GM23338 (cell line): ENCODE measurements around the gene CRB2. TPM values are rescaled to one million over a fixed set of nuclear protein-coding genes. Genes with fewer than 3 reads are reported as not detected.

Experiments used
- ATAC-seq: fragments of 200-7000 bp; cut with Tn5 transposase; 3 replicates; pipeline ENCODE4 v1.9.1; 2020
- DNase-seq: peaks from one replicate; pipeline ENCODE4 v3.0.0-alpha.2; 2015; ENCODE audit warnings: low spot score
- H2AFZ ChIP-seq: fragments of 200-600 bp; sonication (generic); 2 replicates; pipeline ENCODE4 v1.8.0; 2016; ENCODE audit warnings: antibody characterized with exemption, mild to moderate bottlenecking, moderate library complexity
- H3F3A ChIP-seq: fragments of 200-600 bp; sonication (generic); replicated peaks from 2 replicates; pipeline ENCODE4 v1.8.0; 2017; ENCODE audit warnings: antibody characterized with exemption, mixed run types, low read depth
- H3K27ac ChIP-seq: fragments of 200-600 bp; sonication (generic); 2 replicates; pipeline ENCODE4 v1.6.1; 2016; ENCODE audit warnings: low read depth
- H3K27me3 ChIP-seq: fragments of 200-600 bp; sonication (generic); 2 replicates; pipeline ENCODE4 v1.8.0; 2016; ENCODE audit warnings: mild to moderate bottlenecking, mixed run types, moderate library complexity; ENCODE audit not compliant: insufficient read depth
- H3K36me3 ChIP-seq: fragments of 200-600 bp; sonication (generic); 2 replicates; pipeline ENCODE4 v1.8.0; 2016; ENCODE audit warnings: mild to moderate bottlenecking; ENCODE audit not compliant: insufficient read depth
- H3K4me1 ChIP-seq: fragments of 200-600 bp; sonication (generic); 2 replicates; pipeline ENCODE4 v1.8.0; 2016; ENCODE audit warnings: mild to moderate bottlenecking, moderate library complexity; ENCODE audit not compliant: insufficient read depth
- H3K4me2 ChIP-seq: fragments of 200-600 bp; sonication (generic); 2 replicates; pipeline ENCODE4 v1.7.1; 2017; ENCODE audit warnings: mixed run types
- H3K4me3 ChIP-seq: fragments of 200-600 bp; sonication (generic); 2 replicates; pipeline ENCODE4 v1.6.1; 2016; ENCODE audit warnings: mixed run types
- H3K79me2 ChIP-seq: fragments of 200-600 bp; sonication (generic); replicated peaks from 2 replicates; pipeline ENCODE4 v1.8.0; 2017; ENCODE audit warnings: mild to moderate bottlenecking; ENCODE audit not compliant: insufficient read depth
- H3K9me2 ChIP-seq: fragments of 200-600 bp; sonication (generic); 2 replicates; pipeline ENCODE4 v1.8.0; 2017; ENCODE audit not compliant: insufficient read depth
- H4K20me1 ChIP-seq: fragments of 200-600 bp; sonication (generic); replicated peaks from 2 replicates; pipeline ENCODE4 v1.8.0; 2017; ENCODE audit warnings: mild to moderate bottlenecking; ENCODE audit not compliant: insufficient read depth
- H3K27ac Mint-ChIP-seq: 2 replicates; pipeline ENCODE4 v1.8.0; 2020; ENCODE audit warnings: inconsistent platforms, mild to moderate bottlenecking, moderate library complexity, mixed read lengths
- H3K27me3 Mint-ChIP-seq: 3 replicates; pipeline ENCODE4 v1.8.0; 2022; ENCODE audit warnings: low read depth, mild to moderate bottlenecking, moderate library complexity, mixed read lengths, inconsistent platforms; ENCODE audit not compliant: insufficient read depth, poor library complexity
- H3K36me3 Mint-ChIP-seq: 3 replicates; pipeline ENCODE4 v1.8.0; 2021; ENCODE audit warnings: low read depth, mild to moderate bottlenecking, inconsistent platforms, moderate library complexity, mixed read lengths
- H3K4me1 Mint-ChIP-seq: 3 replicates; pipeline ENCODE4 v1.8.0; 2020; ENCODE audit warnings: mild to moderate bottlenecking, inconsistent platforms, mixed read lengths
- H3K4me3 Mint-ChIP-seq: 3 replicates; pipeline ENCODE4 v1.8.0; 2021; ENCODE audit warnings: moderate library complexity, mild to moderate bottlenecking, inconsistent platforms, mixed read lengths
- H3K9me3 Mint-ChIP-seq: 3 replicates; pipeline ENCODE4 v1.8.0; 2020; ENCODE audit warnings: moderate library complexity, mild to moderate bottlenecking, inconsistent platforms, mixed read lengths
- CREB1 ChIP-seq: fragments of 250-450 bp; sonication (Bioruptor Pico); IDR thresholded peaks from 2 replicates; pipeline ENCODE4 v1.5.0; 2020; ENCODE audit warnings: low read depth, mild to moderate bottlenecking, moderate library complexity
- CTCF ChIP-seq, 2 experiments: fragments of 200-600 bp in 1 of 2; sonication (generic) in 1 of 2; conservative IDR thresholded peaks; 2 replicates each; pipeline versions ENCODE4 v1.5.1 to v1.6.1; 2016 to 2017; ENCODE audit warnings: antibody characterized with exemption in 2 of 2, low read depth in 2 of 2, mild to moderate bottlenecking in 2 of 2, moderate library complexity in 1 of 2
- ETS1 ChIP-seq: IDR thresholded peaks from 2 replicates; pipeline ENCODE4 v1.6.1; 2016; ENCODE audit warnings: antibody characterized with exemption
- EZH2 ChIP-seq: fragments of 200-600 bp; sonication (generic); IDR thresholded peaks from one replicate; pipeline ENCODE4 v1.8.0; 2017; ENCODE audit warnings: antibody characterized with exemption, mild to moderate bottlenecking, low read depth; ENCODE audit not compliant: unreplicated experiment
- EZH2phosphoT487 ChIP-seq: fragments of 200-600 bp; sonication (generic); IDR thresholded peaks from one replicate; pipeline ENCODE4 v1.8.1; 2018; ENCODE audit warnings: antibody characterized with exemption; ENCODE audit not compliant: unreplicated experiment
- JUNB ChIP-seq: IDR thresholded peaks from one replicate; pipeline ENCODE4 v1.6.1; 2016; ENCODE audit warnings: antibody characterized with exemption; ENCODE audit not compliant: unreplicated experiment
- NANOG ChIP-seq: IDR thresholded peaks from 2 replicates; pipeline ENCODE4 v1.6.1; 2016; ENCODE audit warnings: antibody characterized with exemption, borderline replicate concordance
- POLR2AphosphoS5 ChIP-seq: IDR thresholded peaks from 2 replicates; pipeline ENCODE4 v1.6.1; 2016; ENCODE audit warnings: antibody characterized with exemption, low read depth
- REST ChIP-seq: IDR thresholded peaks from one replicate; pipeline ENCODE4 v1.6.1; 2018; ENCODE audit warnings: antibody characterized with exemption; ENCODE audit not compliant: unreplicated experiment
- STAT1 ChIP-seq: IDR thresholded peaks from one replicate; pipeline ENCODE4 v1.6.1; 2016; ENCODE audit warnings: antibody characterized with exemption; ENCODE audit not compliant: unreplicated experiment
- ZNF114 ChIP-seq: fragments of 250-450 bp; sonication (Bioruptor Pico); IDR thresholded peaks from 2 replicates; pipeline ENCODE4 v1.5.0; 2020; ENCODE audit warnings: mild to moderate bottlenecking, moderate library complexity
- ZNF331 ChIP-seq: fragments of 250-450 bp; sonication (Bioruptor Pico); IDR thresholded peaks from 2 replicates; pipeline ENCODE4 v1.5.0; 2020; ENCODE audit warnings: low read depth, mild to moderate bottlenecking, moderate library complexity
- ZNF462 ChIP-seq: fragments of 250-450 bp; sonication (Bioruptor Pico); IDR thresholded peaks from 2 replicates; pipeline ENCODE4 v1.5.0; 2020; ENCODE audit warnings: mild to moderate bottlenecking, moderate library complexity
- polyA plus RNA-seq: library from polyadenylated mRNA; unstranded; fragments of >200 nt; fragmentation: Nextera tagmentation; extraction: Ambion mirVana; gene quantifications from 2 replicates; pipeline ENCODE4 v1.2.1, GENCODE V29; 2016
- total RNA-seq: library from RNA; depleted of rRNA; stranded (reverse); fragments of >200 nt; shearing (Covaris generic); gene quantifications from 2 replicates; pipeline ENCODE4 v1.2.3, GENCODE V29; 2014

The CRB2 gene
- total and polyA plus RNA-seq, 2 experiments from 2014 or later, result 0.34 to 10.2 TPM

- TF ChIP-seq STAT1 (no peak), JUNB (no peak), CTCF (conservative IDR thresholded peaks at IDR 0.05; ENCODE audit: low read depth in 2 of 2) (no peak), REST (no peak), NANOG (no peak), EZH2phosphoT487 (no peak), EZH2 (no peak), ZNF462 (no peak), ZNF114 (no peak), POLR2AphosphoS5 (no peak), ETS1 (no peak), ZNF331 (no peak), CREB1 (CRISPR knock-in tag) (no peak)
- no peaks in the 10 kb centered on the region for H3K4me1 ChIP-seq
- no peak for DNase-seq
- Mint-ChIP-seq H3K27me3 (peaks cover 13% of the 10 kb centered on the region), H3K27ac (no peak overlapping the region), H3K9me3 (peaks cover 3% of the 10 kb centered on the region; the same call in 1 of the 3 replicates), H3K4me3 (no peak overlapping the region), H3K4me1 (peaks cover 20% of the 10 kb centered on the region), H3K36me3 (no peaks in the 10 kb centered on the region)
- no peak overlapping the region for H3K4me2 ChIP-seq
- no peaks in the 10 kb centered on the region for H3K27me3 ChIP-seq
- H2AFZ ChIP-seq, result no peak overlapping the region
- no peak overlapping the region for H3K27ac ChIP-seq
- ATAC-seq, result no peak
- H3K4me3 ChIP-seq, result no peak overlapping the region
- H3K79me2 ChIP-seq, result no peaks in the 10 kb centered on the region
- H3F3A ChIP-seq, result peaks cover 5% of the 10 kb centered on the region; the same call in 1 of the 2 replicates
- H4K20me1 ChIP-seq, result no peaks in the 10 kb centered on the region; the same call in 1 of the 2 replicates
- H3K36me3 ChIP-seq, result no peaks in the 10 kb centered on the region
- H3K9me2 ChIP-seq, result no peaks in the 10 kb centered on the region
Observed at GRCh38 chr9:123397975-123398374, 42.0 kb downstream of the CRB2 start.
